IMR-90 (cell line): ENCODE measurements around the gene GJA4.

Experiments used
- CTCF ChIP-seq: conservative IDR thresholded peaks from 2 replicates; pipeline ENCODE4 v1.5.1; 2012; ENCODE audit warnings: mild to moderate bottlenecking, low read depth, low read length, improper control_type of control experiment
- ELK1 ChIP-seq: fragments of 150-350 bp; IDR thresholded peaks from 2 replicates; pipeline ENCODE4 v1.6.1; 2016; ENCODE audit warnings: low read depth, mild to moderate bottlenecking, low read length, moderate library complexity, borderline replicate concordance
- POLR2A ChIP-seq: IDR thresholded peaks from 2 replicates; pipeline ENCODE4 v1.6.1; 2012; ENCODE audit warnings: mild to moderate bottlenecking, low read depth, low read length
- RCOR1 ChIP-seq: IDR thresholded peaks from 2 replicates; pipeline ENCODE4 v1.6.1; 2012; ENCODE audit warnings: mild to moderate bottlenecking, low read length, improper control_type of control experiment; ENCODE audit not compliant: insufficient replicate concordance
- SMC3 ChIP-seq: fragments of 150-350 bp; IDR thresholded peaks from 2 replicates; pipeline ENCODE4 v1.6.1; 2016; ENCODE audit warnings: low read depth, mild to moderate bottlenecking, antibody characterized with exemption, low read length, moderate library complexity

GRCh38 chr1:34747638-34747941 lies 45.2 kb upstream of the GJA4 start:
- no peak for TF ChIP-seq CTCF
- no peak for TF ChIP-seq ELK1
- no peak for TF ChIP-seq RCOR1
- no peak for TF ChIP-seq SMC3
- TF ChIP-seq POLR2A = no peak
